Measurements from ENCODE around the gene TMEM178A. TPM values are rescaled to one million over a fixed set of nuclear protein-coding genes. Genes with fewer than 3 reads are reported as not detected.
A peak's percentile ranks its signal among the peaks of the same experiment; 100 is the strongest.
"Not testable (repeated sequence)": the region's sequence is repeated elsewhere in the genome, so short reads cannot be mapped to it uniquely, and the experiment has no call there.

The TMEM178A gene
- total and polyA plus RNA-seq, 11 donors, result 0.65 to 4.6 (median 3.0) TPM

DNA sequence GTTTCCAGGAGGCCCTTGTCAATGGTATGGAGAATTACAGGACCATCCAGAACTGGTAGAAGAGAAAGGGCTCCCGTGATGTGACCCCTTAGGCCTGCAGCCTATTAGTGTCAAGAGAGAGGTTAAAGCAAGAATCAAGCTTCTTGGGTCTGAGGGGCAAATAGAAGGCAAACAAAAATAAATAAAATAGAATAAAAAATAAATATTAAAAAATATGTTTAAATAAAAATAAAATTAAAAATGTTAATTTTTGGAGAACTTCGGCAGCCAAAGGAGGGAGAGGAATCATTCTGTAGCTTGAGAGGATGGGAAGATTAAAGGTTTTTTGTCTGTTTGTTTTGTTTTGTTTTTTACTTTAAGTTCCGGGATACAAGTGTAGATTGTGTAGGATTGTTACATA lies 15.2 kb upstream of the TMEM178A start:
- H3K4me3 ChIP-seq, result no peak overlapping the region
- TF ChIP-seq POLR2A (IDR thresholded peaks at IDR 0.05), result no peak
- TF ChIP-seq, protein P1, sequence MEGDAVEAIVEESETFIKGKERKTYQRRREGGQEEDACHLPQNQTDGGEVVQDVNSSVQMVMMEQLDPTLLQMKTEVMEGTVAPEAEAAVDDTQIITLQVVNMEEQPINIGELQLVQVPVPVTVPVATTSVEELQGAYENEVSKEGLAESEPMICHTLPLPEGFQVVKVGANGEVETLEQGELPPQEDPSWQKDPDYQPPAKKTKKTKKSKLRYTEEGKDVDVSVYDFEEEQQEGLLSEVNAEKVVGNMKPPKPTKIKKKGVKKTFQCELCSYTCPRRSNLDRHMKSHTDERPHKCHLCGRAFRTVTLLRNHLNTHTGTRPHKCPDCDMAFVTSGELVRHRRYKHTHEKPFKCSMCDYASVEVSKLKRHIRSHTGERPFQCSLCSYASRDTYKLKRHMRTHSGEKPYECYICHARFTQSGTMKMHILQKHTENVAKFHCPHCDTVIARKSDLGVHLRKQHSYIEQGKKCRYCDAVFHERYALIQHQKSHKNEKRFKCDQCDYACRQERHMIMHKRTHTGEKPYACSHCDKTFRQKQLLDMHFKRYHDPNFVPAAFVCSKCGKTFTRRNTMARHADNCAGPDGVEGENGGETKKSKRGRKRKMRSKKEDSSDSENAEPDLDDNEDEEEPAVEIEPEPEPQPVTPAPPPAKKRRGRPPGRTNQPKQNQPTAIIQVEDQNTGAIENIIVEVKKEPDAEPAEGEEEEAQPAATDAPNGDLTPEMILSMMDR (IDR thresholded peaks at IDR 0.05), result no peak
- no peak overlapping the region for H3K27ac ChIP-seq
- peaks cover 0 to 5% (median 0%) of the 10 kb centered on the region in 12 donors for H3K9me3 ChIP-seq
- DNase-seq (no peak), ATAC-seq (no peak)
- no peaks in the 10 kb centered on the region for H3K27me3 ChIP-seq
- H3K36me3 ChIP-seq, result no peaks in the 10 kb centered on the region
- WGBS, 4 donors, result 96 to 99% (median 97%) methylated on average over 3 of the region's 3 CpGs
- intact Hi-C loops (cut with DNase I), result no loop called here
- no peaks in the 10 kb centered on the region for H3K4me1 ChIP-seq

DNA sequence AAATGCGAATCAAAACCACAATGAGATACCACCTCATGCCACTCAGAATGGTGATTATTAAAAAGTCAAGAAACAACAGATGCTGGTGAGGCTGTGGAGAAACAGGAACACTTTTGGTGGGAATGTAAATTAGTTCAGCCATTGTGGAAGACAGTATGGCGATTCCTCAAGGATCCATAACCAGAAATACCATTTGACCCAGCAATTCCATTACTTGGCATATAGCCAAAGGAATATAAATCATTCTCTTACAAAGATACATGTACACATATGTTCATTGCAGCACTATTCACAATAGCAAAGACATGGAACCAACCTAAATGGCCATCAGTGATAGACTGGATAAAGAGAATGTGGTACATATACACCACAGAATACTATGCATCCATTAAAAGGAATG lies 9.5 kb upstream of the TMEM178A start:
- H3K9me3 ChIP-seq; H3K27me3 ChIP-seq; H3K36me3 ChIP-seq; intact Hi-C loops (cut with DNase I); H3K27ac ChIP-seq; H3K4me3 ChIP-seq; ATAC-seq; DNase-seq: not testable (repeated sequence)
- peaks cover 0 to 10% (median 0%) of the 10 kb centered on the region in 12 donors for H3K4me1 ChIP-seq
- 96 to 98% (median 97%) methylated on average over 2 of the region's 2 CpGs for WGBS, 4 donors

DNA sequence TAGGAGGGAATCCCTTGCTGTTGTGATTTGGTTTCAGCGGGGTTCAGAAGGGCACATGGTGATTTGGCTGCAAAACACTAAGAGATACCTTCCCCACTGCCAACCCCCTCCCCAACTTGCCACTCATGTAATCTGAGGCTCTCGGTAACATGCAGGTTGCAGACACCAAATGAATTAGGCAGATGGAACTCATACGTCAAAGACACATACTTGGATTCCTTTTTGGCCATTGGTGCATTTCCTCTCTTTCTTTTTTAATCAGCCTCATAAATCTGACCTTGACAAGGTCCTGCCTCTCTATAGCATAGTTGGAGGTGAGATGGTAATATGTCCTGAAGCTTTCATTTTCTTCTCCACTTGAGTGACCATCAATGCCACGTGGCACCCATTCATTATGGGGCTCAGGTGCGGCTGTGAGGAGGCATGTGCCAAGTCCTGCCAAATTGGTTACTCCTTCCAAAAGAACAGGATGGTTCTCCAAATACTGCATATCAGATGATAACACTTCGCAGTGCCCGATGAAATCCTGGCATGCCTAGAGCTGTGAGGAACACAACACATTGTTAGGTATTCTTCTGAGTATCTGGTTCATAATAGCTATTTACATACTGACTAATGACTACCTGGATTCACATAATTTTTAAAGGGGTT lies 8.3 kb upstream of the TMEM178A start:
- no peak for DNase-seq
- intact Hi-C loops (cut with DNase I), result no loop called here
- H3K27me3 ChIP-seq, result no peaks in the 10 kb centered on the region
- no peak overlapping the region for H3K27ac ChIP-seq
- TF ChIP-seq, protein P1 (IDR thresholded peaks at IDR 0.05), result no peak
- no peak for TF ChIP-seq POLR2A (IDR thresholded peaks at IDR 0.05)
- ATAC-seq, result peak in 1 of 4 donors; percentile 11
- H3K4me3 ChIP-seq, result no peak overlapping the region
- WGBS, 4 donors, result 43 to 60% (median 51%) methylated on average over 7 of the region's 7 CpGs
- no peaks in the 10 kb centered on the region for H3K36me3 ChIP-seq
- H3K9me3 ChIP-seq, result peaks cover 0 to 5% (median 0%) of the 10 kb centered on the region in 12 donors
- H3K4me1 ChIP-seq, result peaks cover 0 to 10% (median 0%) of the 10 kb centered on the region in 12 donors

DNA sequence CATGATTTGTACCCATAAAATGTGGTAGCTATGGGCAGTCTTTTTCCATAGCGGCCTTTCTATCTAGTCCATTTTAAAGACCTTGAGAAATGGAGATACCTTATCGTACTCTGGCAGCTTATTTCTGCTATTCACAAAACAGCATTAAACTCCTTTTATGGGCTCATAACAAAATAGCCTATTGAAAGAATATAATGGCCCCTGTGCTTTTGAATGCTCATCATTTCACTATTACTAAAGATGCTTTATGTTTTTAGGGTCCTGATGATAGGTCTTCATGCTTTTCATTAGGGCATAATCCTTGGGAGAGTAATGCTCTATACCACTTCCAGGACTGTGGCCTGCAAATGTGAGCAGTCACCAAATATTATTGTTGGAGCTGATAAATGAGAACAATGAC lies 7.3 kb upstream of the TMEM178A start:
- Histone ChIP-seq H3K4me1 (peaks cover 0 to 10% (median 0%) of the 10 kb centered on the region in 12 donors), H3K4me3 (no peak overlapping the region), H3K27me3 (no peaks in the 10 kb centered on the region), H3K9me3 (peaks cover 0 to 5% (median 0%) of the 10 kb centered on the region in 12 donors), H3K27ac (no peak overlapping the region), H3K36me3 (no peaks in the 10 kb centered on the region)
- ATAC-seq, result no peak
- WGBS, 4 donors, result 94 to 97% (median 94%) methylated on average over 2 of the region's 2 CpGs
- intact Hi-C loops (cut with DNase I), result no loop called here
- no peak for TF ChIP-seq POLR2A (IDR thresholded peaks at IDR 0.05)
- TF ChIP-seq, protein P1 (IDR thresholded peaks at IDR 0.05), result no peak
- no peak for DNase-seq
